HepG2 (cell line): ENCODE measurements around the gene LRP1B. TPM values are rescaled to one million over a fixed set of nuclear protein-coding genes. Genes with fewer than 3 reads are reported as not detected.

Source experiments
- ATAC-seq: fragments of 200-7000 bp; cut with Tn5 transposase; 3 replicates; pipeline ENCODE4 v1.9.1; 2020; ENCODE audit warnings: mild to moderate bottlenecking, moderate library complexity
- BruUV-seq: library from RNA; stranded (reverse); fragments of 400-500 nt; replicated peaks from 2 replicates; lab custom pipeline; 2021; lab: Mats Ljungman, UMichigan
- CTCF ChIA-PET: fragments of 300-600 bp; formaldehyde crosslinking; extraction: SDS; loops from one replicate; lab custom pipeline; 2021; ENCODE audit warnings: low total read pairs, inconsistent platforms, low intra/inter-chr PET ratio; lab: Yijun Ruan, JAX
- POLR2A ChIA-PET: fragments of 350-600 bp; sonication (Branson Sonifier 250); formaldehyde crosslinking; loops from one replicate; lab custom pipeline; 2020; ENCODE audit warnings: antibody characterized with exemption, inconsistent platforms; lab: Yijun Ruan, JAX
- DNase-seq: peaks from one replicate; pipeline ENCODE4 v3.0.0-alpha.2; 2015; ENCODE audit warnings: low spot score
- FAIRE-seq: peaks from 3 replicates; lab custom pipeline; 2011; peaks lifted over from hg19 to GRCh38; lab: Jason Lieb, UNC
- H2AFZ ChIP-seq: one replicate; pipeline ENCODE4 v1.6.1; 2011; ENCODE audit warnings: low read length, inconsistent platforms
- H3K27ac ChIP-seq: fragments of 300-600 bp; 3 replicates; pipeline ENCODE4 v1.8.0; 2011; ENCODE audit warnings: mixed run types, mild to moderate bottlenecking, mixed read lengths, low read length, inconsistent platforms; ENCODE audit not compliant: insufficient read depth; ENCODE audit errors: extremely low read length
- H3K27me3 ChIP-seq, 2 experiments: fragments of 200-600 bp in 1 of 2; 2 replicates in 1 of 2; 3 replicates in 1 of 2; pipeline versions ENCODE4 v1.6.0 to v1.8.0; 2011; ENCODE audit warnings: low read length in 2 of 2, mild to moderate bottlenecking in 2 of 2, moderate library complexity in 2 of 2, inconsistent platforms in 1 of 2; ENCODE audit not compliant: insufficient read depth in 2 of 2, control insufficient read depth in 1 of 2
- H3K36me3 ChIP-seq, 2 experiments: fragments of 200-600 bp in 1 of 2; replicated peaks in 1 of 2; 2 replicates in 1 of 2; 3 replicates in 1 of 2; pipeline versions ENCODE4 v1.5.1 to v1.8.0; 2011; ENCODE audit warnings: low read length in 2 of 2, inconsistent platforms in 1 of 2; ENCODE audit not compliant: insufficient read depth in 2 of 2, control insufficient read depth in 1 of 2
- H3K4me1 ChIP-seq: 2 replicates; pipeline ENCODE4 v1.5.1; 2012; ENCODE audit warnings: low read length, inconsistent platforms; ENCODE audit not compliant: insufficient read depth
- H3K4me2 ChIP-seq: 2 replicates; pipeline ENCODE4 v1.6.0; 2011; ENCODE audit warnings: low read depth, low read length, inconsistent platforms
- H3K4me3 ChIP-seq, 3 experiments: fragments of 200-600 bp in 1 of 3; sonication (generic), shearing (Covaris generic) in 1 of 3; replicated peaks in 1 of 3; 2 replicates each; pipeline ENCODE4 v1.5.1; 2011 to 2016; ENCODE audit warnings: low read length in 3 of 3, inconsistent platforms in 2 of 3, low read depth in 2 of 3, mild to moderate bottlenecking in 2 of 3, control low read depth in 1 of 3, mixed read lengths in 1 of 3; ENCODE audit not compliant: insufficient read depth in 1 of 3
- H3K79me2 ChIP-seq: one replicate; pipeline ENCODE4 v1.6.1; 2011; ENCODE audit warnings: low read length, inconsistent platforms; ENCODE audit not compliant: insufficient read depth
- H3K9ac ChIP-seq: 2 replicates; pipeline ENCODE4 v1.6.0; 2011; ENCODE audit warnings: mild to moderate bottlenecking, low read depth, low read length, inconsistent platforms; ENCODE audit not compliant: insufficient read depth
- H3K9me3 ChIP-seq: 2 replicates; pipeline ENCODE4 v1.5.1; 2012; ENCODE audit warnings: mild to moderate bottlenecking, low read length
- H4K20me1 ChIP-seq: 2 replicates; pipeline ENCODE4 v1.6.0; 2011; ENCODE audit warnings: inconsistent platforms, mild to moderate bottlenecking, low read length, moderate library complexity; ENCODE audit not compliant: insufficient read depth
- ARID5B ChIP-seq: IDR thresholded peaks from 2 replicates; pipeline ENCODE4 v1.4.0; 2020; ENCODE audit warnings: mild to moderate bottlenecking, missing genetic modification reagents
- HNRNPLL ChIP-seq: fragments of 200-400 bp; formaldehyde crosslinking; IDR thresholded peaks from 2 replicates; pipeline ENCODE4 v1.6.1; 2017; ENCODE audit warnings: mild to moderate bottlenecking, low read depth, low read length; ENCODE audit not compliant: poor library complexity, severe bottlenecking
- MTA3 ChIP-seq: sonication (generic); formaldehyde crosslinking; IDR thresholded peaks from 2 replicates; pipeline ENCODE4 v1.4.0; 2020; ENCODE audit warnings: missing genetic modification reagents
- ZBTB3 ChIP-seq: sonication (generic); formaldehyde crosslinking; IDR thresholded peaks from 2 replicates; pipeline ENCODE4 v1.4.0; 2020; ENCODE audit warnings: low read depth, mild to moderate bottlenecking, moderate library complexity, missing genetic modification reagents, borderline replicate concordance
- ZNF597 ChIP-seq: sonication (generic); formaldehyde crosslinking; IDR thresholded peaks from 2 replicates; pipeline ENCODE4 v1.5.0; 2020; ENCODE audit warnings: missing genetic modification reagents
- WGBS: methylation state at CpG from one replicate; pipeline ENCODE4 v1.1.6; 2017; ENCODE audit warnings: low lambda C conversion rate; 5-methylcytosine and 5-hydroxymethylcytosine counted together
- in situ Hi-C: cut with HindIII; loops from 2 replicates; pipeline ENCODE4 v1.10.0; 2017; ENCODE audit warnings: low pct_unique_long_range_greater_than_20kb; ENCODE audit not compliant: extremely low pct_ligation_motif_present
- intact Hi-C: fragments of 100-400 bp; cut with micrococcal nuclease; formaldehyde crosslinking; loops from one replicate; pipeline ENCODE4 v1.10.0; 2022; ENCODE audit not compliant: unreplicated experiment
- polyA plus RNA-seq, 8 experiments: library from polyadenylated mRNA; depleted of rRNA in 3 of 8; stranded (reverse) in 7 of 8; unstranded in 1 of 8; fragments of >200 nt; fragmentation: Illumina TruSeq in 4 of 8; extraction: Trizol in 4 of 8; gene quantifications; 2 replicates each; pipeline versions ENCODE4 v1.2.1 to v1.2.3, GENCODE V29; 2011 to 2016; ENCODE audit warnings: low read depth in 4 of 8, missing spikeins in 1 of 8, mixed read lengths in 1 of 8; ENCODE audit not compliant: insufficient read depth in 1 of 8
- total RNA-seq, 5 experiments: library from RNA; depleted of rRNA; stranded (reverse); fragments of >200 nt; fragmentation: Illumina TruSeq; extraction: Trizol; gene quantifications; 2 replicates each; pipeline ENCODE4 v1.2.3, GENCODE V29; 2016; ENCODE audit warnings: low read depth in 1 of 5

The LRP1B gene
- total and polyA plus RNA-seq, 2 of the 13 experiments (the other 11 are each of a cell fraction or from before 2014, with no cell fraction given): 0.04 TPM; not detected in 1

GRCh38 chr2:140565756-140566155, 1565.1 kb downstream of the LRP1B start:
- Histone ChIP-seq H3K9me3 (no peaks in the 10 kb centered on the region), H4K20me1 (no peaks in the 10 kb centered on the region), H3K4me2 (no peak overlapping the region), H2AFZ (no peak overlapping the region), H3K27me3 (no peaks in the 10 kb centered on the region), H3K4me3 (no peak overlapping the region), H3K9ac (no peak overlapping the region), H3K36me3 (no peaks in the 10 kb centered on the region), H3K79me2 (no peaks in the 10 kb centered on the region), H3K27ac (no peak overlapping the region), H3K4me1 (no peaks in the 10 kb centered on the region)
- ChIA-PET CTCF (no interaction called here), POLR2A (no interaction called here)
- ATAC-seq (peak; percentile 48), DNase-seq (no peak), FAIRE-seq (no peak)
- no TSS peak for BruUV-seq
- intact Hi-C loops (no loop called here), in situ Hi-C loops (no loop called here)
- no peak for TF ChIP-seq HNRNPLL
- no peak for TF ChIP-seq ZBTB3 (CRISPR knock-in tag)
- no peak for TF ChIP-seq ARID5B (CRISPR knock-in tag)
- TF ChIP-seq MTA3 (CRISPR knock-in tag): no peak
- TF ChIP-seq ZNF597: no peak
- WGBS: 7% methylated on average over 3 of the region's 3 CpGs
